Measurements from ENCODE around the gene SLC27A4.

Gene SLC27A4

GRCh38 chr9:128404560-128404959 lies 64.2 kb downstream of the SLC27A4 start:
- H3K9me3 ChIP-seq (replicated peaks in 1 of 2; ENCODE audit: control insufficient read depth in 2 of 2, insufficient read depth in 1 of 2, low read depth in 1 of 2, low read length in 2 of 2): peaks cover 0 to 5% of the 10 kb centered on the region in 2 donors
- no peak for DNase-seq (ENCODE audit: low spot score)
- WGBS, 2 donors (ENCODE audit: extremely low coverage in 2 of 2, insufficient read length in 2 of 2, insufficient replicate concordance in 1 of 2): no CpG with 5 or more reads among the region's 5 CpGs
- no peak overlapping the region for H3K14ac ChIP-seq (ENCODE audit: low read length)
- no peak overlapping the region for H4K8ac ChIP-seq (ENCODE audit: low read depth, low read length)
- H3K27ac ChIP-seq (replicated peaks; ENCODE audit: low read length): no peak overlapping the region
- peaks cover 0 to 71% (median 6%) of the 10 kb centered on the region in 3 experiments for H3K27me3 ChIP-seq (ENCODE audit: control insufficient read depth in 3 of 3, insufficient read depth in 3 of 3, low read depth in 1 of 3, low read length in 3 of 3)
- peak overlapping the region; percentile 58 for H2AFZ ChIP-seq (ENCODE audit: low read length)
- H3K4me2 ChIP-seq (ENCODE audit: insufficient read depth, low read length, poor library complexity, severe bottlenecking): no peak overlapping the region
- H3K79me1 ChIP-seq (ENCODE audit: low read depth, low read length): no peaks in the 10 kb centered on the region
- no peak overlapping the region for H2BK120ac ChIP-seq (ENCODE audit: low read depth, low read length)
- no peak overlapping the region for H3K4me3 ChIP-seq (ENCODE audit: low read length in 2 of 2)
- H3K4me1 ChIP-seq (ENCODE audit: control insufficient read depth in 2 of 2, insufficient read depth in 1 of 2, low read depth in 1 of 2, low read length in 2 of 2): peaks cover 14 to 43% of the 10 kb centered on the region in 2 donors
- H2BK15ac ChIP-seq (ENCODE audit: low read length): no peak overlapping the region
- no peak overlapping the region for H2AK5ac ChIP-seq (ENCODE audit: low read depth, low read length)
- no peaks in the 10 kb centered on the region for H3K36me3 ChIP-seq (replicated peaks in 1 of 2; ENCODE audit: control insufficient read depth in 2 of 2, insufficient read depth in 2 of 2, low read length in 2 of 2)
- H3K18ac ChIP-seq (ENCODE audit: low read length): no peak overlapping the region
- H3K4ac ChIP-seq (ENCODE audit: low read length): no peak overlapping the region
- H2BK12ac ChIP-seq (ENCODE audit: low read length): no peak overlapping the region
- H4K91ac ChIP-seq (ENCODE audit: low read depth, low read length, poor library complexity): no peak overlapping the region
- H3K9ac ChIP-seq (ENCODE audit: low read depth, low read length, poor library complexity): no peak overlapping the region
- no peak overlapping the region for H3K23ac ChIP-seq (ENCODE audit: low read depth, low read length, poor library complexity)
- no peak overlapping the region for H2BK5ac ChIP-seq (ENCODE audit: low read length)

DNA sequence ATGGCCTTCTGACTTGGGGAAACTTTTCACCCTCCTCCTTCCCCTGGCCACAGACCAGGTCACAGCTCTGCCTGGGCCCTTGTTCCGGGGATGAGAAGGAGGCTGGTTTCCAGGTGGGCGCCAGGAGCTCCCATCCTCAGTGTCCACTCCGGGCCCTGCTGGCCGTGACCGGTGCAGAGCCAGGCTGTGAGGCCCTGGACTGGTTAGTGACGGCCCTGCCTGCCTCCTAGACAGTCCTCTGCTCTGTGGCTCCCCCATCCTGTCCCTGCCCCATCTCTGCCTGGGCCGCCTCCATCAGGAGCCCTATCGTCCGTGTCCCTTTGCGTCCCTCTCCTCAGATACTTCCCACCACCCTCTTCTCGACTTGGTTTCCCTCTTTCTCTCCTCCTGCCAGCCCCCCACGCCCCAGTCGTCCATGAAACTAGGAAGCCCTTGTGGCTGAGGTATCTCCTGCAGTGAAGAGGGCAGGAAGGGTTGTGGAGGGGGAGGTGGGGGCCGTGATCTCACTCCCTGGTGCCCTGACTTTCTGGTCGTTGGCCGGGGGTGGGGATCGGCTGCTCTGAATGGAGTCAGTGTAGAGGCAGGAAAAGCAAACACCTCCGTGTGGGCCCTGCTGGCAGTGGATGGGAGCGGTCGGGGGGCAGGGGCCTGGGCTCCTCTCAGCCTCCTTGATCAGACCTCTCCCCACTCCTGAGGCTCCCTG lies 64.9 kb downstream of the SLC27A4 start:
- Histone ChIP-seq H3K4me1 (ENCODE audit: control insufficient read depth in 2 of 2, insufficient read depth in 1 of 2, low read depth in 1 of 2, low read length in 2 of 2) (peaks cover 15 to 50% of the 10 kb centered on the region in 2 donors), H3K4me3 (ENCODE audit: low read length in 2 of 2) (peak overlapping the region in 1 of 2 donors; percentile 28), H2BK12ac (ENCODE audit: low read length) (peak overlapping the region; percentile 30), H2AFZ (ENCODE audit: low read length) (peak overlapping the region; percentile 58), H3K4me2 (ENCODE audit: insufficient read depth, low read length, poor library complexity, severe bottlenecking) (no peak overlapping the region), H2BK15ac (ENCODE audit: low read length) (no peak overlapping the region), H3K27ac (replicated peaks; ENCODE audit: low read length) (no peak overlapping the region), H3K9ac (ENCODE audit: low read depth, low read length, poor library complexity) (peak overlapping the region; percentile 55), H3K36me3 (replicated peaks in 1 of 2; ENCODE audit: control insufficient read depth in 2 of 2, insufficient read depth in 2 of 2, low read length in 2 of 2) (no peaks in the 10 kb centered on the region), H3K79me1 (ENCODE audit: low read depth, low read length) (no peaks in the 10 kb centered on the region), H2BK5ac (ENCODE audit: low read length) (no peak overlapping the region), H3K23ac (ENCODE audit: low read depth, low read length, poor library complexity) (peak overlapping the region; percentile 25), H3K27me3 (ENCODE audit: control insufficient read depth in 3 of 3, insufficient read depth in 3 of 3, low read depth in 1 of 3, low read length in 3 of 3) (peaks cover 0 to 72% (median 7%) of the 10 kb centered on the region in 3 experiments), H3K4ac (ENCODE audit: low read length) (no peak overlapping the region), H4K91ac (ENCODE audit: low read depth, low read length, poor library complexity) (no peak overlapping the region), H2AK5ac (ENCODE audit: low read depth, low read length) (peak overlapping the region; percentile 36), H3K18ac (ENCODE audit: low read length) (peak overlapping the region; percentile 75), H3K9me3 (replicated peaks in 1 of 2; ENCODE audit: control insufficient read depth in 2 of 2, insufficient read depth in 1 of 2, low read depth in 1 of 2, low read length in 2 of 2) (peaks cover 0 to 3% of the 10 kb centered on the region in 2 donors), H2BK120ac (ENCODE audit: low read depth, low read length) (no peak overlapping the region), H3K14ac (ENCODE audit: low read length) (peak overlapping the region; percentile 50), H4K8ac (ENCODE audit: low read depth, low read length) (no peak overlapping the region)
- no CpG with 5 or more reads among the region's 20 CpGs for WGBS, 2 donors (ENCODE audit: extremely low coverage in 2 of 2, insufficient read length in 2 of 2, insufficient replicate concordance in 1 of 2)
- DNase-seq (ENCODE audit: low spot score): no peak

GRCh38 chr9:128405780-128406171 lies 65.4 kb downstream of the SLC27A4 start:
- H3K4me3 ChIP-seq (ENCODE audit: low read length in 2 of 2): peak overlapping the region in 1 of 2 donors; percentile 28
- no peak overlapping the region for H2BK5ac ChIP-seq (ENCODE audit: low read length)
- DNase-seq (ENCODE audit: low spot score): no peak
- H3K14ac ChIP-seq (ENCODE audit: low read length): peak overlapping the region; percentile 43
- no peak overlapping the region for H4K91ac ChIP-seq (ENCODE audit: low read depth, low read length, poor library complexity)
- no peak overlapping the region for H3K27ac ChIP-seq (replicated peaks; ENCODE audit: low read length)
- H3K4me2 ChIP-seq (ENCODE audit: insufficient read depth, low read length, poor library complexity, severe bottlenecking): no peak overlapping the region
- peaks cover 0 to 3% of the 10 kb centered on the region in 2 donors for H3K9me3 ChIP-seq (replicated peaks in 1 of 2; ENCODE audit: control insufficient read depth in 2 of 2, insufficient read depth in 1 of 2, low read depth in 1 of 2, low read length in 2 of 2)
- no peak overlapping the region for H2BK12ac ChIP-seq (ENCODE audit: low read length)
- no peak overlapping the region for H3K4ac ChIP-seq (ENCODE audit: low read length)
- H2BK120ac ChIP-seq (ENCODE audit: low read depth, low read length): no peak overlapping the region
- peaks cover 15 to 50% of the 10 kb centered on the region in 2 donors for H3K4me1 ChIP-seq (ENCODE audit: control insufficient read depth in 2 of 2, insufficient read depth in 1 of 2, low read depth in 1 of 2, low read length in 2 of 2)
- peak overlapping the region; percentile 51 for H3K18ac ChIP-seq (ENCODE audit: low read length)
- no peak overlapping the region for H3K23ac ChIP-seq (ENCODE audit: low read depth, low read length, poor library complexity)
- H4K8ac ChIP-seq (ENCODE audit: low read depth, low read length): no peak overlapping the region
- H3K9ac ChIP-seq (ENCODE audit: low read depth, low read length, poor library complexity): no peak overlapping the region
- WGBS, 2 donors (ENCODE audit: extremely low coverage in 2 of 2, insufficient read length in 2 of 2, insufficient replicate concordance in 1 of 2): no CpG with 5 or more reads among the region's 7 CpGs
- no peak overlapping the region for H2BK15ac ChIP-seq (ENCODE audit: low read length)
- H2AFZ ChIP-seq (ENCODE audit: low read length): no peak overlapping the region
- H3K79me1 ChIP-seq (ENCODE audit: low read depth, low read length): no peaks in the 10 kb centered on the region
- H3K36me3 ChIP-seq (replicated peaks in 1 of 2; ENCODE audit: control insufficient read depth in 2 of 2, insufficient read depth in 2 of 2, low read length in 2 of 2): no peaks in the 10 kb centered on the region
- peak overlapping the region; percentile 76 for H2AK5ac ChIP-seq (ENCODE audit: low read depth, low read length)
- H3K27me3 ChIP-seq (ENCODE audit: control insufficient read depth in 3 of 3, insufficient read depth in 3 of 3, low read depth in 1 of 3, low read length in 3 of 3): peaks cover 0 to 73% (median 7%) of the 10 kb centered on the region in 3 experiments

- Histone ChIP-seq H3K9me3 (replicated peaks in 1 of 2; ENCODE audit: control insufficient read depth in 2 of 2, insufficient read depth in 1 of 2, low read depth in 1 of 2, low read length in 2 of 2) (peaks cover 0 to 8% of the 10 kb centered on the region in 2 donors), H4K91ac (ENCODE audit: low read depth, low read length, poor library complexity) (no peak overlapping the region), H3K27ac (replicated peaks; ENCODE audit: low read length) (no peak overlapping the region), H3K9ac (ENCODE audit: low read depth, low read length, poor library complexity) (no peak overlapping the region), H3K79me1 (ENCODE audit: low read depth, low read length) (no peaks in the 10 kb centered on the region), H3K27me3 (ENCODE audit: control insufficient read depth in 3 of 3, insufficient read depth in 3 of 3, low read depth in 1 of 3, low read length in 3 of 3) (peaks cover 0 to 81% (median 10%) of the 10 kb centered on the region in 3 experiments), H4K8ac (ENCODE audit: low read depth, low read length) (no peak overlapping the region), H2BK5ac (ENCODE audit: low read length) (no peak overlapping the region), H3K18ac (ENCODE audit: low read length) (no peak overlapping the region), H3K14ac (ENCODE audit: low read length) (no peak overlapping the region), H3K4me2 (ENCODE audit: insufficient read depth, low read length, poor library complexity, severe bottlenecking) (no peak overlapping the region), H2BK15ac (ENCODE audit: low read length) (no peak overlapping the region), H2BK120ac (ENCODE audit: low read depth, low read length) (no peak overlapping the region), H3K4me3 (ENCODE audit: low read length in 2 of 2) (no peak overlapping the region), H2BK12ac (ENCODE audit: low read length) (no peak overlapping the region), H2AFZ (ENCODE audit: low read length) (no peak overlapping the region), H3K4ac (ENCODE audit: low read length) (no peak overlapping the region), H2AK5ac (ENCODE audit: low read depth, low read length) (no peak overlapping the region), H3K4me1 (ENCODE audit: control insufficient read depth in 2 of 2, insufficient read depth in 1 of 2, low read depth in 1 of 2, low read length in 2 of 2) (peaks cover 15 to 57% of the 10 kb centered on the region in 2 donors), H3K36me3 (replicated peaks in 1 of 2; ENCODE audit: control insufficient read depth in 2 of 2, insufficient read depth in 2 of 2, low read length in 2 of 2) (no peaks in the 10 kb centered on the region), H3K23ac (ENCODE audit: low read depth, low read length, poor library complexity) (no peak overlapping the region)
- no CpG with 5 or more reads among the region's 9 CpGs for WGBS, 2 donors (ENCODE audit: extremely low coverage in 2 of 2, insufficient read length in 2 of 2, insufficient replicate concordance in 1 of 2)
- DNase-seq (ENCODE audit: low spot score): no peak
These were observed 66.6 kb downstream of the SLC27A4 start for GRCh38 chr9:128406848-128407391.
